Ovary (tissue), 3 donors: ENCODE results near the gene GABRB1.

ENCODE experiments used
- CTCF ChIP-seq, 3 donors: fragments of 450-650 bp in 2 of 3; fragments of 200-600 bp in 1 of 3; IDR thresholded peaks; one replicate each; pipeline versions ENCODE4 v1.5.1 to v1.8.0; 2016 to 2022; ENCODE audit warnings: antibody characterized with exemption in 3 of 3, mild to moderate bottlenecking in 1 of 3
- EP300 ChIP-seq: sonication (generic); formaldehyde crosslinking; IDR thresholded peaks from one replicate; pipeline ENCODE4 v1.6.1; 2017; ENCODE audit warnings: antibody characterized with exemption
- POLR2A ChIP-seq: fragments of 450-650 bp; IDR thresholded peaks from one replicate; pipeline ENCODE4 v1.6.1; 2017; ENCODE audit warnings: antibody characterized with exemption, mild to moderate bottlenecking, moderate library complexity
- donor health status: DM: no; HTN: no; CAD: no.

GRCh38 chr4:47040828-47041227, 9.5 kb downstream of the GABRB1 start:
- TF ChIP-seq CTCF (IDR thresholded peaks at IDR 0.05) = no peak
- TF ChIP-seq POLR2A = no peak
- TF ChIP-seq EP300 = no peak
